ENCODE data around the gene CTCFL.

Gene CTCFL

DNA sequence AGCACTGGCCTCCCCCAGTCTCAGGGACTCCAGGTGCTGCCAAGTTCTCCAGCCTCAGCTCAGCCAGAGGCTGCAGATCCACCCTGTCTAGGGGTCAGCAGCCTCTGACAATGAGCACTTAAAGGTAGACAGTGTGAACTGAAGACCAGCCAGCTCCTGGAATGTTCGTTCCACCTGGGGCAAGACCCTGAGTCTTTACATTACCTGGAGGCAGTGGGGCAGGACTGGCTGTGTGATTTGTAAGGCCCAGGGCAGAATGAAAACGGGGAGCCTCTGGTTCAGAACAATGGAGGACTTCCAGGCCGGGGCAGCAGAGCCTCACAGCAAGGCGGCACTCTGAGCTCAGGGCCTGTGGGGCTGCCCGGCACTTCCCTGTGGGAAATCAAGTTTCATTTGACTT is 65.0 kb downstream of the CTCFL start:
- no peak for DNase-seq

DNA sequence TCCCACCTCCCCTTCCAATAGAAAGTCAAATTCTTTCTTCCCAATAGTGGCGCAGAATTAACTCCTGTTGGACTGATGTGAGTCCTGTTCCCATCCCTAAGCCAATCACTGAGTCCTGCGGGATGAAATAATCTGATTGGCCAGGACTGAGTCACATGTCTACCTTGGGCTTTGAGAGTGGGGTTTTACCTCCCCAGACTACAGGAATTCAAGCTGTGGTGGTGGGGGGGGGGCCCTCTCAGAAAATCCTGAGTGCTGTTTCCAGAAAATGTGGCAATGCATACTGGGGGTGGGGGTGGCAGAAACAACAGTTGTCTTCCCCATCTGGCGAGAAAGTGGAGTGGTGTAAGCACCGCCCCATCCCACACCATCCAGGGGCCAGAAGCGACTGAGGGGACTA is 65.7 kb downstream of the CTCFL start:
- no peak for DNase-seq

DNA sequence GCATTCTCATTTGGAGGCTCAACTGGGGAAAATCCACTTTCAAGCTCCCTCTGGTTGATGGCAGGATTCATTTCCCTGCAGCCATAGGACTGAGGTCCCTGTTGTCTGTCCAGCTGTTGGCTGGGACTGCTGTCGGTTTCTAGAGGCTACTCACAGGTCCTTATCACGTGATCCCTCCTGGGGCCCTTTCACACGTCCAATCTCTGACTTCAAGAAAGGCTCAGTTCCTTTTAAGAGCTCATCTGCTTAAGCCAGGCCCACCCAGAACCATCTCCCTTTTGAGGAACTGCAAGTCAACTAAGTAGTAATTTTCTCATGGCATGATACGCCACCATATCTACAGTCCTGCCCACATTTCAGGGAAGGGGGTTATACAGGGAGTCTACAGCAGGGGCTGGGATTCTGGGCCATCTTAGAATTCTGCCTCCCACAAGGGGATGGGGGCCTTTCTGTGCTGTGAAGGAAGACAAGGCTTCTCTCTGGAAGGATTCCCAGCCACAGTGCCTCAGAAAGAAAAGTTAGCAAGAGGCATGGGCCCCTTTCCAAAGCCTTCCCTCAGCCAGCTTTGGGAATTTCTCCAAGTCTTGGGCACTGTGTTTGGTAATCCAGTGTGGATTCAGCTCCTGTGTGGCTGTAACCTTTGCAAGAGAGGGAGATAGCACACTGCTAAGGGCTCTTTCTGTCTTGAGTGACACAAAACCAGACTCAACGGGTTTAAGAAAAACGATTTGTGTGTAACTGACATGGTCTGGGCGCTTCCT is 66.4 kb downstream of the CTCFL start:
- DNase-seq: no peak

DNA sequence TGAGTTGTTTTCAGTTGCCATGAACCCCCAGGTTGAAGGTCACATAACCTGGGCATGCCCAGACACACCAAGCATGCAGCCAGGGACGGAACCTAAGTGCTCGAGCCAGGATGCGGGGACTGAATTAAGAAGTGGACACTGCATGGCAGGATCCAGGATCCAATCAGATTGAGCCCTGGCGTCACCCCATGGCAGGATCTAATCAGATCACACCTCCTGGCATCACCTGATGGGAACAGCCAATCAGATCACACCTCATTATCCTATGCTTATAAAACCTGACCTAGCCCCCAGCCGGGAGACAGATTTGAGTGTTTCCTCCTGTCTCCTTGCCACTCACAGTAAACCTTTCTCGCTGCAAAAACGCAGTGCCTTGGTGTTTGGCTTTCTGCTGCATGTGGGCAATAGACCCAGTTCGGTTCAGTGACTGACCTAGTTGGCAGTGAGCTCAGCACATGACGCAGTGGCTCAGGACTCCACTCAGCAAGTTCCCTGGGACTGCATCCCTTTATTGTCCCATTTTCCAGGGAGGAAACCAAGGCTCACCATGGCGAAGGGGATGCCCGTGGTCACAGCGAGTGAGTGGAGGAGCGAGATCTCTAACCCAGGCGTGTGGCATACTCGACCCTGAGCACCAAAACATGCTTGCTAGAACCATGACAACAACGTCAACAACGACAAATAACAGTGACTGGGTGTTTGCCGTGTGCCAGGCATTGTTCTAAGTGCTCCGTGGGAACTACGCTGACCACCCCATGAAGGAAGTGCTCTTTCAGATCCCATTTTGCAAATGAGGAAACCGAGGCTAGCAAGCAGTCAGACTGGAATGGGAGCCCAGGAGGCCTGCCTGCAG is 67.5 kb downstream of the CTCFL start:
- DNase-seq: no peak

DNA sequence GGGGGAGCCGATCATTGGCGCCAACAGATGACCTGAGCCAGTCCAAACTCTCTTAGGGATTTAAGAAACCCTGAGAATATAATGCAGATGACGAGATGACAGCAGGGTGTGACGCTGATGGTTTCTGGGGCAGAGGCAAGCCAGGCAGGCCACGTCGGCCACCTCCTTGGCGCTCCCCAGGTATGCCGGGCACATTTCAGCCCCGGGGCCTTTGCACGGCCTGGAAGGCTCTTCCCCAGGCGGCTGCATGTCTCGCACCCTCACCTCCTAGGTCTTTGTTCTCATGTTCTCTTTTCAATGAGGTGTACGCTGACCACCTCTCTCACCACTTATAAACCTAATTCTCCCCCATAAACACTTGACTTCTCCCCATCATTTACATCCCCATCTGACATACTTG is 68.8 kb downstream of the CTCFL start:
- DNase-seq: no peak

DNA sequence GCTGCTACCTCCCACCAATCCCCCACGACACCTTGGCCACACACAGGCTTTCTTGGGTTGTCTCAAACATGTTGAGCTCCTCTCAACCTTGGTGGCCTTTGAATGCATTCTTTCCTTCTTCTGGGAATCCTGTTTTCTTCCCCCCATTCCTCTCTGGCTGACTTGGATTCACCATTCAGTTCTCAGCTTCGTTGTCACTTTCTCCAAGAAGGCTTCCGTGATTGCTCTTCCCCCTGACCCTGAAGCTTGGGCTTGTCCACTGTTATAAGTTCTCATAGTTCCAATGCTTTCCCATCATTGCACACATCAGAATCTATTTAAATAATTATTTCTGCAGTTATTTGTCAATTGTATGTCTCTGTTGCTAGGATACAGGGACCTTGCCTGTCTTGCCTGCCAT is 69.6 kb downstream of the CTCFL start:
- DNase-seq: no peak

DNA sequence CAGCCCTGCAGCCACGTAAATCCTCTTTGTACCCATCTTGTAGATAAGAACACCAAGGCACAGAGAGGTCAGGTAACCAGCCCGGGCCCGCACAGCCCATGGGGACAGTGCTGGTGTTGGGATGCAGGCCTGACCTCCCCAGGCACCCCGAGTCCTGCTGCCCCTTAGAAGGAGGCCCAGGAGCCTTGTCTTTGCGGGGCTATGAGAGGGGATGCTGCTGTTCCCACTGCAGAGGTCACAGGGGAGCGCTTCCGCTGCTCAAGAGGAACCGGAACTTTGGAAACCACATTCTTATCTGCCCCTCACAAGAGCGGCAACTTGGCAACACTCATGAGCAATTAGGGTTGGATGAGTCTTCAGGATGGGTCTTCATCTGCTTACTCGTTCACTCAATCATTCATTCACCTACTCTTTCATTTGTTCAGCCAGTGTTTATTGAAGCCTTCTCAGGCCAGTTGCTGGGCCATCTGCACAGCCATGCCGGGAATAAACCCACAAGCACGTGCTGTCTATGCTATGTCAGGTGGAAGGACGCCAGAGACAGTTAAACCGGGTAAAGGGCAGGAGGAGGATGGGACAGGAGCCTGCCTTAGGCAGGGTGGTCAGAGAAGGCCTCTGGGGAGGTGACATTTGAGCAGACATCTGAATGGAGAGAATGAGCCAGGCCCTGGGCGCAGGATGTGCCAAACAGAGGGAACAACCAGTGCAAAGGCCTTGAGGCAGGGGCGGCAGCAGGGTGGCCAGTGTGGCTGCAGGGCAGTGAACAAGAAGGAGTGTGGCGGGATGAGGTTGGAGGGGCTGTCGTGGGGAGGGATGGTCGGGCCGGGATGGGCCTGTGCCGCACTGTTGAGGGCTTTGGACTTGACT is 72.9 kb downstream of the CTCFL start:
- DNase-seq: no peak

DNA sequence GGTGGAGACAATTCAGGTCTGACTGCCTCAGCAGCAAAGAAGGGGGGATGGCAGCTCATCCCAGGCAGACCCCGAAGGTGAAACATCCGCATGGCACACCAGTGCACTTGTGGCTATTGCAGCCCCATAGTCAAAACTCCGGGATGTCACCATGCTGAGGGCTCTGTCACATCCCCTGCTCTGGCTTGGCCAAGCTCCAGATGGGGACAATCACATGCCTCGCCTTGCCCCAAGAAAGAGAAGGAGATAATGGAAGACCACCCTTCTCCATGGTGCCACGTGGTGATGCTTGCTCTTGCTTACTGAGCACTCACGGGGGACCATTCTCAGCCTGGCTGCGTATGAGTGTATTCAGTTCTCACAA is 73.5 kb downstream of the CTCFL start:
- no peak for DNase-seq

DNA sequence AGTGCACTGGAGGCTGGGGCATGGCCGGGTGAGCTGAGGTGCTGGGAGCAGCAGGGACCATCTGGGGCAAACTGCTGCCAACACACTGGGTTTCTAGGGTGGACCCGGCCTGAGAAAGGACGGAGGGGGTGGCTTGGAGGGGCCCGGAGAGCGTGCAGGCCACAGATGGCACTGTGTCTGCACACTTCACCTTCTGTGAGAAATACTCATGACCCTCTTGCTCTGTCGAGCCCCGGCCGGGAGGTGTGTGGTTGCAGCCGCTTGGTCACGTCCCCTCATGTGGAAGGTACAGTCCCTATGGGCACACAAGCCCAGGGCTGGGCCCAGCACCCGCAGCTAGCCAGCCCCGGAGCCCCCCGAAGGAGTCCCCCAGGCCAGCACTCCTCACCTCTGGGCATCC is 74.0 kb downstream of the CTCFL start:
- no peak for DNase-seq

DNA sequence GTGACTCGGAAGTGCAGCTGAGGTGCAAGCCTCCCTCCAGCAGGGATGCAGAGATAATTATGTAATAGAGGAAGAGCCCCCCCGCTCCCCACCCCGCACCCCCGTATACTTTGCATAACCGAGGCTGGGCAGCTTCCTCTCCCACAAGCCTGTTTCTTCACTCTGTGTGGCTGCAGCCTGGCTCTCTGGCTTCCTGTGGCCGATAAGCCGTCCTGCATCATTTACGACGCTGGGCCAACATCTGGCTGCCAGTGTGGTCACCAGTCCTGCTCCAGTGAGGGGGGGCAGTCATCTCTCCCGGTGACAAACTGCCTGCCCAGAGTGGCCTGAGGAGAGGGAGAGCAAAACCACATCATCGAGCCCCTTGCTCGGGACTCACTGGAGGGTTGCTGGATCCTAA is 74.5 kb downstream of the CTCFL start:
- no peak for DNase-seq

DNA sequence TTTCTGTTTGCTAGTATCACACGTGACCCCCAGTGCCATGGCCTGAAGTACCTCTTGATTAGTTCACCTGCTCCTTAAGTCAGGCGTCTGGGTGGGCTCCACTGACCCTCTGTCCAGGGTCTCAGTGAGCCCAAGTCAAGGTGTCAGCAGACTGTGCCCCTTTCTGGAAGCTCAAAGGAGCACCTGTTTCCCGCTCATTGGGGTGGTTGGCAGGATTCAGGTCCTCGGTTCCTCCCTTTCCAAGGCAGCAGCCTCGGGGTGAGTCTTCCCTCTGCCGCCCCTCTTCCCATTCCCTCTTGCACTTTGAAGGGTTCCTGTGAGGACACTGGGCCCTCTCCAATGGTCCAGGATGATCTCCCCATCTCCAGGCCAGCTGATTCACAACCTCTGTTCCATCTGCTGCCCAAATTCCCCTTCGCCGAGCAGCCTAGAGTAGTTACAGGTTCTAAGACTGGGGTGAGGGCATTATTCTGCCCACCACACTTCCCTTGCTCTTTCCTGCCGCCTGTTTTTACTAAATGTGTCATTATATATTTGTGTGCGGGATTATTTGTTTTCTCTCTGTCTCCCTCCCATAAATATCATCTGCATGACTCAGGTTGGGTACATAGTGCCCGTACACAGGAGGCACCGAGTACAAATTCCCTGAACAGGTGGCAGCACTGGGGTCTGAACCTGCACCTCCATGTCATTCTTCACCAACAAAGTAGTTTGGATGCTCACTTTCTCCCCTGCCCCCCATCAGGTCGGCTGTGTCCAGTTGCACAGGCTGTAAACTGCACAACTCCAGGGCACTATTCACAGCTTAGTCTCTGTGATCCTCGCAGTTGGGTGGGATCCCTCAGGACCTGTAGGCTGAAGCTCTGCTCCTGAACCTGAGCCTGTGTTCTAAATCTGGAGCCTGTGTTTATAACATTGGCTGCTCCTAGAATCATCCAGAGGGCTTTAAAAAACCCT is 75.3 kb downstream of the CTCFL start:
- DNase-seq: no peak

DNA sequence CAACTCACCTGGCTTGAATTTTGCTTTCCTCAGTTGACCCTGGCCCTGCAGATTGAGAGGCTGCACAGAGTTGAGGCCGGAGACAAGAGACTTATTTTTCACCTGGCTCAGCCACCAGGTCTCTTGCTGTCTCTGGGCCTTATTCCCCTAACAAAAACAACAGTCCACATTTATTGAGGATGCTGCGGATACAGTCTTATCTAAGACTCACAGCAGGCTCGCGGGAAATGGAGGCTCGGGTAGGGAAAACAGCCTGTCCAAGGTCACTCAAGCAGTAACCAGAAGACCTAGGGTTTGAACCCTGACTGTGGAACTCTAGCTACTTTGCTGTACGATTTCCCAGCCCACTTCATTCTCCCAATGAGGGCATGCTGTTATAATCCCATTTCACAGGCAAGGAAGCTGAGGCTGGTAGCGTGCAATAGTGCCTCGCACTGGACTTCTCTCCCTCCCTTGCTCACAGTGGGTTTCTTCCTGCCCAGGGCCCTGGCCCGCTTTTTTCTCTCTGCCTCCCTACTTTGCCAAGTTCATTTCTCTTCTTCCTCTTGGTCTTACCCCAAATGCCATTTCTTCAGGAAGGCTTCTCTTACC is 76.1 kb downstream of the CTCFL start:
- no peak for DNase-seq

All from stimulated activated CD4-positive, alpha-beta T cell treated with anti-CD3 and anti-CD28 coated beads, Interleukin-2, amount 100 ng/mL, for 24 hours (primary cell).